ENCODE measurements around the gene XPC. TPM values are rescaled to one million over a fixed set of nuclear protein-coding genes. Genes with fewer than 3 reads are reported as not detected.

Gene XPC
- total RNA-seq, 3 donors from 2014 or later = 22.4 to 30.6 (median 26.9) TPM

- TF ChIP-seq CTCF (IDR thresholded peaks at IDR 0.05) = no peak
- Histone ChIP-seq H3K4me3 (no peak overlapping the region), H3K9me3 (no peaks in the 10 kb centered on the region), H3K36me3 (ENCODE audit: low read depth) (no peaks in the 10 kb centered on the region), H3K4me1 (ENCODE audit: low read depth) (peaks cover 11% of the 10 kb centered on the region)
- intact Hi-C loops (cut with DNase I, micrococcal nuclease) = no loop called here
- DNase-seq = no peak
- ATAC-seq = no peak
Measured at GRCh38 chr3:14146381-14147065, 31.9 kb downstream of the XPC start.

- no peak for DNase-seq
- H3K4me1 ChIP-seq (ENCODE audit: low read depth) = peaks cover 11% of the 10 kb centered on the region
- TF ChIP-seq CTCF (IDR thresholded peaks at IDR 0.05) = no peak
- H3K4me3 ChIP-seq = no peak overlapping the region
- intact Hi-C loops (cut with DNase I, micrococcal nuclease) = no loop called here
- no peak for ATAC-seq
- no peaks in the 10 kb centered on the region for H3K9me3 ChIP-seq
- no peaks in the 10 kb centered on the region for H3K36me3 ChIP-seq (ENCODE audit: low read depth)
Measured at GRCh38 chr3:14145670-14146380, 32.6 kb downstream of the XPC start.

GRCh38 chr3:14145236-14145635 lies 33.2 kb downstream of the XPC start:
- H3K4me3 ChIP-seq = no peak overlapping the region
- no peaks in the 10 kb centered on the region for H3K9me3 ChIP-seq
- intact Hi-C loops (cut with DNase I, micrococcal nuclease) = no loop called here
- DNase-seq (no peak), ATAC-seq (no peak)
- H3K36me3 ChIP-seq (ENCODE audit: low read depth) = no peaks in the 10 kb centered on the region
- H3K4me1 ChIP-seq (ENCODE audit: low read depth) = peaks cover 11% of the 10 kb centered on the region
- no peak for TF ChIP-seq CTCF (IDR thresholded peaks at IDR 0.05)

- Histone ChIP-seq H3K9me3 (no peaks in the 10 kb centered on the region), H3K4me3 (no peak overlapping the region), H3K36me3 (ENCODE audit: low read depth) (no peaks in the 10 kb centered on the region), H3K4me1 (ENCODE audit: low read depth) (peaks cover 11% of the 10 kb centered on the region)
- intact Hi-C loops (cut with DNase I, micrococcal nuclease) = no loop called here
- DNase-seq (peak in 1 of 3 donors; percentile 69), ATAC-seq (peak; percentile 90)
- TF ChIP-seq CTCF (IDR thresholded peaks at IDR 0.05) = no peak
Measured at GRCh38 chr3:14144423-14145075, 33.9 kb downstream of the XPC start.

- no peak overlapping the region for H3K4me3 ChIP-seq
Measured at GRCh38 chr3:14143271-14144225, 34.9 kb downstream of the XPC start.

More at GRCh38 chr3:14143271-14144225, 34.9 kb downstream of the XPC start:
- no peaks in the 10 kb centered on the region for H3K9me3 ChIP-seq
- no peak for TF ChIP-seq CTCF (IDR thresholded peaks at IDR 0.05)
- DNase-seq (no peak), ATAC-seq (peak; percentile 20)
- H3K4me1 ChIP-seq (ENCODE audit: low read depth) = peaks cover 11% of the 10 kb centered on the region
- no peaks in the 10 kb centered on the region for H3K36me3 ChIP-seq (ENCODE audit: low read depth)
- intact Hi-C loops (cut with DNase I, micrococcal nuclease) = no loop called here

All from mucosa of descending colon (tissue), 3 donors.